ENCODE results near the gene ANKRD44. TPM values are rescaled to one million over a fixed set of nuclear protein-coding genes. Genes with fewer than 3 reads are reported as not detected.

The ANKRD44 gene
- polyA plus RNA-seq, 2 of the 4 experiments (the other 2 are of a cell fraction) = 0.97 to 5.9 TPM

DNA sequence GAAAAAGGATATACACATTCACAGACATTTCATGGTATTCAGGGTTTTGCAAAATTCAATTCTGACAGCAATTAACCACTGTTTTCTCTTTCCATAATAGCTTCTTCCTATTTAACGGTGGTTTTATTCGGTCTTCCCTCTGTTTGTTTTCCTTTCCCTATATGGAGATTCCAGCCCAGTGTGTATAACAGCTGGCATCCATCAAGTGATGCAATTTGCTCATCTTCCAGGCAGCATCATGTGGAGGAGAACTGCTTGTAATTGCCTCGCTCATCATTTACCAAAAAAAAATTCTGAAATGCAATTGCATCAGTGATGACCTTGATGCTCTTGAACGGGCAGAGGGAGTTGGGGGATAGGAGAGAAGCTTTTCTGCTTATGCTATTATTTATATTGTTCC, 218.1 kb downstream of the ANKRD44 start:
- POLR2A ChIA-PET = no interaction called here
- Histone ChIP-seq H3K4me2 (no peak overlapping the region), H3K4me3 (no peak overlapping the region), H3K27ac (no peak overlapping the region), H3K4me1 (no peaks in the 10 kb centered on the region), H3K9me3 (no peaks in the 10 kb centered on the region)
- CTCF ChIA-PET = interaction anchor here (0.5 to 0.9 kb wide), 3 partner anchors 21 to 561 kb away, joined by 3 to 4 read pairs (median 3); no protein-coding TSS in a partner anchor
- ATAC-seq (no peak), DNase-seq (ENCODE audit: low read depth in 1 of 2, low spot score in 1 of 2) (no peak), FAIRE-seq (no peak)
- 52% methylated on average over 4 of the region's 4 CpGs for WGBS (ENCODE audit: missing lambda C conversion rate)
- TF ChIP-seq, protein P1, sequence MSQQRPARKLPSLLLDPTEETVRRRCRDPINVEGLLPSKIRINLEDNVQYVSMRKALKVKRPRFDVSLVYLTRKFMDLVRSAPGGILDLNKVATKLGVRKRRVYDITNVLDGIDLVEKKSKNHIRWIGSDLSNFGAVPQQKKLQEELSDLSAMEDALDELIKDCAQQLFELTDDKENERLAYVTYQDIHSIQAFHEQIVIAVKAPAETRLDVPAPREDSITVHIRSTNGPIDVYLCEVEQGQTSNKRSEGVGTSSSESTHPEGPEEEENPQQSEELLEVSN (IDR thresholded peaks at IDR 0.05; ENCODE audit: borderline replicate concordance, low read depth) = no peak
- no peak for TF ChIP-seq REST (IDR thresholded peaks at IDR 0.05)

DNA sequence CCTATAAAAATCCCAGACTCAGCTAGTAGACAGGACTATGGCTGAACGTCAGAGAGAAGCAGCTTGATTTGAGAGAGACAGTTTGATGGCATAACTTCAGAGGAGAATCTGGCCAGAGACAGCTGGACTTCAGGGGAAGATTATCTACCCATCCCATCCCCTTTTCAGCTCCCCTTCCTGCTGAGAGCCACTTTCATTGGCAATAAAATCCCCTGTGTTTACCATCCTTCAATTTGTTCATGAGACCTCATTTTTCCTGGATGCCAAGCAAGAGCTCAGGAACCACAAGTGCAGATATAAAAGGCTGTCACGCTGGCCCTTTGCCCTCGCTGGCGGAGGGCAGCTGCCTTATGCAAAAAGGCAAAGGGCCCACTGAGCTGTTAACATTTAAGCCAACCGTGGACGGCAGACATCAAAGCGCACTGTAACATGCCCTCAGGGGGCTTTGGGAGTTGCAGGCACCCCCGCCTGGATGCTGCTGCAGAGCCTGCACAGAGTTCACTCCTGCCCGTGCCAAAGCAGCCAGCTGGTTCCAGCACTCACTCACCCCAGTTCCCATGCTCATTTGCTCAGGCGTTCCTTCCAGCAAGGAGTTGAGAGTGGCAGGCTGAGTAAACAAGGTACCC, 219.7 kb downstream of the ANKRD44 start:
- ATAC-seq = no peak

DNA sequence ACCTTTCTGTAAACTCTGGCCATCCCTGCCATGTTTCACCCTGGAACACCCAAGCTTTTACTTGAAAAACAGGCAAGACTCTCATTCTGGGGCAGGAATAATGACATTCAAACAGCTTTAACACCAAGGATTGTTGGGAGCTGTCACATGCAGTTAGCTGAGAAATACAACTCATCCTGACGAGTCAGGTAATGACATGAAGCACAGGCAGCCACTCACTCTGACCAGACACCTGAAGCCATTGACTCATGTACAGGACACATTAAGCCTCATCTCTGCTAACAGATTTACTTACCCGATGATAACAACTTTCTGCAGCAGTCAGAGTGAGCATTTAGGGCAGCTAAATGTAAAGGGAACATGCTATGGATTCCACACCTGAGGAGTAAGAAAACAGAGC, 220.9 kb downstream of the ANKRD44 start:
- H3K27ac ChIP-seq = no peak overlapping the region
- ATAC-seq = no peak
- no peak for FAIRE-seq
- H3K4me1 ChIP-seq = no peaks in the 10 kb centered on the region
- ChIA-PET CTCF (interaction anchor here (2.0 to 2.4 kb wide), 2 partner anchors 14 to 23 kb away, joined by 8 to 9 read pairs; no protein-coding TSS in a partner anchor), POLR2A (no interaction called here)
- no peaks in the 10 kb centered on the region for H3K9me3 ChIP-seq
- no peak overlapping the region for H3K4me2 ChIP-seq
- TF ChIP-seq NPAS2 (CRISPR knock-in tag; IDR thresholded peaks at IDR 0.05; ENCODE audit: borderline replicate concordance) (no peak), REST (IDR thresholded peaks at IDR 0.05) (no peak), NR3C1 (IDR thresholded peaks at IDR 0.05) (no peak), ESRRA (IDR thresholded peaks at IDR 0.05; ENCODE audit: borderline replicate concordance, low read length) (no peak), SREBF2 (IDR thresholded peaks at IDR 0.05) (no peak), MAFK (IDR thresholded peaks at IDR 0.05; ENCODE audit: partially characterized antibody) (no peak), CHD2 (IDR thresholded peaks at IDR 0.05; ENCODE audit: low read length, partially characterized antibody) (no peak), BHLHE40 (IDR thresholded peaks at IDR 0.05; ENCODE audit: low read depth, low read length) (no peak), ZC3H11A (IDR thresholded peaks at IDR 0.05) (no peak), FOSB (CRISPR knock-in tag; IDR thresholded peaks at IDR 0.05) (no peak), SMC3 (IDR thresholded peaks at IDR 0.05) (no peak), KDM1A (IDR thresholded peaks at IDR 0.05; ENCODE audit: low read depth) (no peak)
- no peak overlapping the region for H3K4me3 ChIP-seq
- 56% methylated on average over 2 of the region's 2 CpGs for WGBS (ENCODE audit: missing lambda C conversion rate)
- no peak for DNase-seq (ENCODE audit: low read depth in 1 of 2, low spot score in 1 of 2)

More for the DNA sequence above, 219.7 kb downstream of the ANKRD44 start:
- Histone ChIP-seq H3K4me3 (no peak overlapping the region), H3K4me2 (no peak overlapping the region), H3K27ac (no peak overlapping the region), H3K4me1 (no peaks in the 10 kb centered on the region), H3K9me3 (no peaks in the 10 kb centered on the region)
- 70% methylated on average over 10 of the region's 10 CpGs for WGBS (ENCODE audit: missing lambda C conversion rate)
- ChIA-PET CTCF (interaction anchor here (1.0 to 2.4 kb wide), 3 partner anchors 15 to 46 kb away, joined by 3 to 9 read pairs (median 8); no protein-coding TSS in a partner anchor), POLR2A (no interaction called here)
- DNase-seq (ENCODE audit: low read depth in 1 of 2, low spot score in 1 of 2) (no peak), FAIRE-seq (no peak)
- TF ChIP-seq JUN (IDR thresholded peaks at IDR 0.05) = no peak
- no peak for TF ChIP-seq SMC3 (IDR thresholded peaks at IDR 0.05)
- TF ChIP-seq ZSCAN20 (CRISPR knock-in tag; IDR thresholded peaks at IDR 0.05) = no peak
- TF ChIP-seq, protein P1 (IDR thresholded peaks at IDR 0.05; ENCODE audit: borderline replicate concordance, low read depth) = no peak
- TF ChIP-seq RFX5 (IDR thresholded peaks at IDR 0.05) = no peak
- no peak for TF ChIP-seq PBX3 (IDR thresholded peaks at IDR 0.05)
- TF ChIP-seq, protein P2, sequence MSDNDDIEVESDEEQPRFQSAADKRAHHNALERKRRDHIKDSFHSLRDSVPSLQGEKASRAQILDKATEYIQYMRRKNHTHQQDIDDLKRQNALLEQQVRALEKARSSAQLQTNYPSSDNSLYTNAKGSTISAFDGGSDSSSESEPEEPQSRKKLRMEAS (IDR thresholded peaks at IDR 0.05) = no peak
- no peak for TF ChIP-seq RCOR1 (IDR thresholded peaks at IDR 0.05; ENCODE audit: low read depth, low read length)
- no peak for TF ChIP-seq ESRRA (IDR thresholded peaks at IDR 0.05; ENCODE audit: borderline replicate concordance, low read length)
- TF ChIP-seq HOXA7 (CRISPR knock-in tag; IDR thresholded peaks at IDR 0.05) = no peak
- TF ChIP-seq HOXB13 (CRISPR knock-in tag; IDR thresholded peaks at IDR 0.05; ENCODE audit: low read depth) = no peak
- TF ChIP-seq CEBPB (IDR thresholded peaks at IDR 0.05) = no peak
- no peak for TF ChIP-seq HDAC2 (IDR thresholded peaks at IDR 0.05)
- no peak for TF ChIP-seq RNF2 (IDR thresholded peaks at IDR 0.05; ENCODE audit: borderline replicate concordance, low read depth)
- no peak for TF ChIP-seq TFCP2L1 (CRISPR knock-in tag; IDR thresholded peaks at IDR 0.05)
- no peak for TF ChIP-seq MYC (IDR thresholded peaks at IDR 0.05; ENCODE audit: borderline replicate concordance, low read length)
- TF ChIP-seq NFE2L2 (conservative IDR thresholded peaks at IDR 0.05; ENCODE audit: low read length) = no peak
- no peak for TF ChIP-seq GATA3 (IDR thresholded peaks at IDR 0.05; ENCODE audit: borderline replicate concordance)
- no peak for TF ChIP-seq POLR2A (IDR thresholded peaks at IDR 0.05; ENCODE audit: low read length)

Measured in A549 (cell line).